ENCODE results near the gene VSIG10L.

GRCh38 chr19:51293571-51294210 is 48.2 kb downstream of the VSIG10L start:
- TF ChIP-seq CTCF (IDR thresholded peaks at IDR 0.05) (no peak), POLR2AphosphoS5 (IDR thresholded peaks at IDR 0.05; ENCODE audit: low read depth, low read length) (no peak), SIN3A (IDR thresholded peaks at IDR 0.05; ENCODE audit: borderline replicate concordance, insufficient read depth, low read depth, low read length) (no peak)

Data from Panc1 (cell line).